Mesothelial cell of epicardium (in vitro differentiated cells): ENCODE measurements around the gene IL1RAPL1. TPM values are rescaled to one million over a fixed set of nuclear protein-coding genes. Genes with fewer than 3 reads are reported as not detected.

ENCODE experiments used
- DNase-seq, 2 experiments: peaks; one replicate each; pipeline ENCODE4 v3.0.0; 2021; ENCODE audit warnings: low spot score in 2 of 2; ENCODE audit not compliant: unreplicated experiment in 2 of 2
- H3K27ac Mint-ChIP-seq: 2 replicates; pipeline ENCODE4 v1.8.0; 2021; ENCODE audit warnings: mixed read lengths
- H3K27me3 Mint-ChIP-seq: 2 replicates; pipeline ENCODE4 v1.8.0; 2021; ENCODE audit warnings: low read depth, mixed read lengths
- H3K36me3 Mint-ChIP-seq: 2 replicates; pipeline ENCODE4 v1.8.0; 2021; ENCODE audit warnings: mixed read lengths
- H3K4me1 Mint-ChIP-seq: 2 replicates; pipeline ENCODE4 v1.8.0; 2021; ENCODE audit warnings: mixed read lengths
- H3K4me3 Mint-ChIP-seq: 2 replicates; pipeline ENCODE4 v1.8.0; 2021; ENCODE audit warnings: mild to moderate bottlenecking, moderate library complexity, mixed read lengths
- H3K9me3 Mint-ChIP-seq: 2 replicates; pipeline ENCODE4 v1.8.0; 2021; ENCODE audit warnings: mixed read lengths
- CTCF ChIP-seq: fragments of 200-600 bp; sonication (generic); IDR thresholded peaks from one replicate; pipeline ENCODE4 v1.5.0; 2021; ENCODE audit warnings: antibody characterized with exemption; ENCODE audit not compliant: unreplicated experiment
- total RNA-seq: library from RNA; stranded (reverse); gene quantifications from 3 replicates; pipeline ENCODE4 v1.2.1, GENCODE V29; 2021

IL1RAPL1 gene
- total RNA-seq, 1 donor from 2014 or later = 17.0 TPM

GRCh38 chrX:29225670-29226069, 638.4 kb downstream of the IL1RAPL1 start:
- H3K27ac Mint-ChIP-seq = no peak overlapping the region

GRCh38 chrX:29229802-29230201, 642.6 kb downstream of the IL1RAPL1 start:
- Mint-ChIP-seq H3K36me3 (no peaks in the 10 kb centered on the region), H3K27me3 (no peaks in the 10 kb centered on the region), H3K4me1 (peaks cover 15% of the 10 kb centered on the region), H3K4me3 (no peak overlapping the region), H3K9me3 (no peaks in the 10 kb centered on the region), H3K27ac (no peak overlapping the region)
- DNase-seq = no peak
- TF ChIP-seq CTCF = no peak

More at GRCh38 chrX:29225670-29226069, 638.4 kb downstream of the IL1RAPL1 start:
- no peak for DNase-seq
- Mint-ChIP-seq H3K27me3 (no peaks in the 10 kb centered on the region), H3K36me3 (no peaks in the 10 kb centered on the region), H3K9me3 (no peaks in the 10 kb centered on the region), H3K4me1 (peaks cover 4% of the 10 kb centered on the region), H3K4me3 (no peak overlapping the region)
- TF ChIP-seq CTCF = no peak

- Mint-ChIP-seq H3K9me3 (no peaks in the 10 kb centered on the region), H3K36me3 (no peaks in the 10 kb centered on the region), H3K4me1 (peaks cover 15% of the 10 kb centered on the region), H3K4me3 (no peak overlapping the region), H3K27ac (no peak overlapping the region), H3K27me3 (no peaks in the 10 kb centered on the region)
- DNase-seq = no peak
- no peak for TF ChIP-seq CTCF
Measured at GRCh38 chrX:29231800-29232199, 644.6 kb downstream of the IL1RAPL1 start.

- H3K27me3 Mint-ChIP-seq = no peaks in the 10 kb centered on the region
- H3K27ac Mint-ChIP-seq = no peak overlapping the region
- H3K9me3 Mint-ChIP-seq = no peaks in the 10 kb centered on the region
- DNase-seq = no peak
- H3K4me1 Mint-ChIP-seq = peaks cover 15% of the 10 kb centered on the region
- H3K36me3 Mint-ChIP-seq = no peaks in the 10 kb centered on the region
- H3K4me3 Mint-ChIP-seq = no peak overlapping the region
- no peak for TF ChIP-seq CTCF
Measured at GRCh38 chrX:29233592-29234183, 646.4 kb downstream of the IL1RAPL1 start.

- peaks cover 9% of the 10 kb centered on the region for H3K4me1 Mint-ChIP-seq
- no peak overlapping the region for H3K4me3 Mint-ChIP-seq
- H3K9me3 Mint-ChIP-seq = no peaks in the 10 kb centered on the region
- TF ChIP-seq CTCF = no peak
- no peak for DNase-seq
- no peaks in the 10 kb centered on the region for H3K36me3 Mint-ChIP-seq
- H3K27me3 Mint-ChIP-seq = no peaks in the 10 kb centered on the region
- H3K27ac Mint-ChIP-seq = no peak overlapping the region
Measured at GRCh38 chrX:29237972-29238371, 650.7 kb downstream of the IL1RAPL1 start.

- no peak overlapping the region for H3K27ac Mint-ChIP-seq
- H3K4me1 Mint-ChIP-seq = peaks cover 5% of the 10 kb centered on the region
- no peak for TF ChIP-seq CTCF
- no peaks in the 10 kb centered on the region for H3K27me3 Mint-ChIP-seq
- H3K36me3 Mint-ChIP-seq = no peaks in the 10 kb centered on the region
- H3K9me3 Mint-ChIP-seq = peaks cover 8% of the 10 kb centered on the region
- DNase-seq = no peak
- H3K4me3 Mint-ChIP-seq = no peak overlapping the region
Measured at GRCh38 chrX:29241809-29242208, 654.6 kb downstream of the IL1RAPL1 start.
